NCI-H748 treated with DMSO at 0.1 percent for 48 hours (cell line): ENCODE measurements around the gene NKAIN2.

Experiments used
- DNase-seq: peaks from one replicate; lab custom pipeline; 2025; lab: John Stamatoyannopoulos, UW

NKAIN2 gene

DNA sequence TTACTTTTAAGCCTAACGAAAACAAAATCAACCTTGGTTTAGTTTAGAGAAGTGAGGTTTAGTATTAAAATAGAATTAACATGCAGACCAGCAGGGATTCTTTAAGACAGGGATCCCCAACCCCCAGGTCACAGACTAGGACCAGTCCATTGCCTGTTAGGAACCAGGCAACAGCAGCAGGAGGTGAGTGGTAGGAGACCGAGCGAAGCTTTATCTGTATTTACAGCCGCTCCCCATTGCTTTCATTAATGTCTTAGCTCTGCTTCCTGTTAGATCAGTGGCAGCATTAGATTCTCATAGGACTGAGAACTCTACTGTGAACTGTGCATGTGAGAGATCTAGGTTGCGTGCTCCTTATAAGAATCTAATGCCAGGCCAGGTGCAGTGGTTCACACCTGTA is 225.9 kb downstream of the NKAIN2 start:
- DNase-seq: no peak

DNA sequence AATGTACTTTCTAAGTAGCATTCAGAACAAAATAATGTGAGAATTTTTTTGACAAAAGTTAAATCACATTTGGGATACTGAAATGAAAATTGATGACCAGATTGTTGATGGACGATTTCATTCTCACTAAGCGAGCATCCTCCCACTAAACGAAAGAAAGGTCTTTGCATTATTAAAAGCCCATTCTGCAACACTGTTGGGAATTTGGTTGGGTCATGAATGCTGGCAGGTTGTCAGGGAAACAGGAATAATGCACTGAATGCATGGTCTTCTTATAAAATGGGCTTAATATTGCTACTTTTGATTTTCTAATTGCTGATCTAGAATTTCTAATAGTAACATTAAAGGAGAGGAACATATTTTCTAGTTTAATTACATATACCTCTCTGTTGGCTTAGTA is 229.8 kb downstream of the NKAIN2 start:
- peak; percentile 42 for DNase-seq

DNA sequence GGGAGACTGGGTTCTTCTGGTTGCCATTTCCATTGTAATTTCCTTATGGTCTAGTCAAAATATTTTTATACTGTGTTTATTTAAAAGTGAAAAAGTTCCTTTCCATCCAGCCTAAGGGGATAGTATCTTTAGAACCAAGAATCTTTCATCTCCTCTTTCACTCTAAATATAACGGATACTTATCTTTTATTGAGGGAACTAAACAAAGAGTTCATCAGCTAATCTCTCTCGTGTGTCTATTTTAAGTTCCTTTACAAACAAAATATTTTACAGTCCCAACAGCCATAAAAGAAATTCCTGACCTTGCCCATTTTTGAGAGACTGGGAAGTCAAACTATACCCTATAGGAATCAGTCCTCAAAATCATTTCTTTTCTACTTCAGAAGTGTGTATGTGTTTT is 232.7 kb downstream of the NKAIN2 start:
- no peak for DNase-seq

DNA sequence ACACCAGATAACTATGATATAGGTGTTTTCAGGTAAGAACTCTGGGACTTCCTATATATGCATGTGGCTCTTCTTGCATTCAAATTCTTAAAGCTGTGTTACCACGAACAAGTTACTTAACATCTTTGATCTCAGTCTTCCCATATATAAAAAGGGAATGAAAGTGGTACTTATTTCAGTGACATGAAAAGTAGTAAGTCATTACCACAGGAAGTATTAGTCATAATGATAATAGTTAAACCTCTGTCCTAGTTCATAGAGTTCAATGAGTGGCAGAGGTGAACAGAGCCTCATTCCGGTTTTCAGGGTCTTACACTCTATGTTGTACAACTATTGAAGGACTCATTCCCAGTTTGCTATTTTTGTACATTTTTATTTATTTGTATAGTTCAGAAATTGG is 237.0 kb downstream of the NKAIN2 start:
- peak; percentile 33 for DNase-seq

DNA sequence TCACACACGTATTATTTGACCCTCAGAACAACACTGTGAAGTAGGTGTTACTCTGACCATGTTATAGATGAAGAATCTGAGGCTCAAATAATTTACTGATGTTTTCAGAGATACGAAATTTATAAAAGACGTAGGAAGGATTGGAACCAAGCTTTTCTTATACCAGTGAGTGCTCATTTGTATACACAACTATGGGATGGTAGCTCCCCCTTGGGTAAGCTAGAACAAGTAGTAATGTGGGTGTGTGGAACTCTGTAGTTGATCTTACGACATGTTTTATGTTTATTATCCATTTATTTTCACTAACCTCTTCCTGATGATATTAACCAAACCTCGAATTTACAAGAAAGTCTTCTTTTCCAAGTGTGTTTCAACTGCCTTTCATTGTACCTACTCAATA is 248.5 kb downstream of the NKAIN2 start:
- no peak for DNase-seq

DNA sequence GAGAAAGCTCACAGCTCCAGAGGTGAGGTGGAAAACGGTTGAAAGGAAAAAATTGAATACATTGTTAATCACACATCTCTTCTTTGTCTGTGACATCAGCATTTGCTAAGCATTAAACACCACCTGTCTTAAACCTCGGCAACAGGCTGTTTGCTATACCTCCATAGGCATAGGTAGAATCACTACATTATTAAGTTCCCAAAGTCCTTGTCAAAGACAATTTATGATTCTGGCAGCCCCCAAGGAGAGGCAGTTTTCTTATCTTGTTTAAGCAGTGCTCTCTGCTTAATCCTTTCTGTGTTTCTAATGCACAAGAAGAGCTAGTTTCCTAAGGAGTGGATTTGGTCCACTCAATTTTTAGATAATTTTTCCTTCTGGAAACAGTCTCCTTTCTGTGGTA is 249.7 kb downstream of the NKAIN2 start:
- DNase-seq: no peak

DNA sequence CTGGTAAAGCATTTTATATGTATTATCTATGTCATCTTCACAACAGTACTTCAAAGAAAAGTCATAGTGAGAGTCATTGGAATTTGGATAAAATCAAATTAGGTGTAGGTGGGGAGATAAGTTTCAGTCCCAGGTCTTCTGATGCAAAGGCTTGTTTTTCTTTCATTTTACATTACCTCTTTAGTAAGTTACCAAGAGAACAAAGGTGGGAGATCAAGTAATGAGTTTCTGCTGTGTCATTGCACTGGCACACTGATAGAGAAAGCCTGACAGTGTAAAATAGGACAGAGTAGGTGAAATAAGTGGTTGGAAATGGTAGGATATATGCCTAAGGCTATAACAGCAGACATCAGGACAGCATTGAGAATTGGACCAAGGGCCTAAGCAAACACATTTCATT is 250.4 kb downstream of the NKAIN2 start:
- DNase-seq: peak; percentile 17

DNA sequence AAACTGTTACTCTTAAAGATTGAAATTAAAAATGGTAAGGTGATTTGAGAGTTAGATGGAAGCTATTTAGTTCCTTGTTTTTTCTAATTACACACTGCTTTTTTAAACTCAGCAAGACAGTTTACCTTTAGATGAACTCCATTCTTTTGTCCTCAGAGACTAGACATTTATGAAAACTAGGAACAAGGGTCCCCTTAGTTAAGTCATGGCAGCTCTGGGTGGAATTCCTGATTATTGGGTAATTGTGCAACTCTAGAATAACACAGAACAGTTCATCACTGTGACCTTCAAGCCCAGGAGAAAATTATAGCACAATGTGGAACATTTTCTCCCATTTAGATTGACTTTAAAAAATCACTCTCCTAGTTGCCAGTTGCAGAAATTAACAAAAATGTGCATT is 251.7 kb downstream of the NKAIN2 start:
- no peak for DNase-seq

DNA sequence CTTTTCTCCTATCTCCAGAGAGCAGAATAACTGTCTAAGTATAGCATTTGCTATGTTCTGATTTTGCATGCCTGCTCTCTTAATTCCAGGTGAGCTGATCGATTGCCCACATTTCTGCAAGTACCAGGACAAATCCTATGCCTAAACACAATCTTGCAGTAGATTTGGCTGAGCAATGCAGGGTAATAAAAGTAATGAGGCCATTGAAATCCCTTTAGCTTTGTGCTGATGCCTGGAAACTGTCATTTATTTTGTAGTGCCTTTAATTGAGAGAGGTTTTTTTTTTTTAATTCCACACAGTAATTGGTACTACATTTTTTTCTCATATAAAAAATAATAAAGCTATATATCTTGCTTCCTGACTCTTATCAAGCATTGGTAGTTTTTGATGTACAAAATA is 252.3 kb downstream of the NKAIN2 start:
- peak; percentile 86 for DNase-seq

DNA sequence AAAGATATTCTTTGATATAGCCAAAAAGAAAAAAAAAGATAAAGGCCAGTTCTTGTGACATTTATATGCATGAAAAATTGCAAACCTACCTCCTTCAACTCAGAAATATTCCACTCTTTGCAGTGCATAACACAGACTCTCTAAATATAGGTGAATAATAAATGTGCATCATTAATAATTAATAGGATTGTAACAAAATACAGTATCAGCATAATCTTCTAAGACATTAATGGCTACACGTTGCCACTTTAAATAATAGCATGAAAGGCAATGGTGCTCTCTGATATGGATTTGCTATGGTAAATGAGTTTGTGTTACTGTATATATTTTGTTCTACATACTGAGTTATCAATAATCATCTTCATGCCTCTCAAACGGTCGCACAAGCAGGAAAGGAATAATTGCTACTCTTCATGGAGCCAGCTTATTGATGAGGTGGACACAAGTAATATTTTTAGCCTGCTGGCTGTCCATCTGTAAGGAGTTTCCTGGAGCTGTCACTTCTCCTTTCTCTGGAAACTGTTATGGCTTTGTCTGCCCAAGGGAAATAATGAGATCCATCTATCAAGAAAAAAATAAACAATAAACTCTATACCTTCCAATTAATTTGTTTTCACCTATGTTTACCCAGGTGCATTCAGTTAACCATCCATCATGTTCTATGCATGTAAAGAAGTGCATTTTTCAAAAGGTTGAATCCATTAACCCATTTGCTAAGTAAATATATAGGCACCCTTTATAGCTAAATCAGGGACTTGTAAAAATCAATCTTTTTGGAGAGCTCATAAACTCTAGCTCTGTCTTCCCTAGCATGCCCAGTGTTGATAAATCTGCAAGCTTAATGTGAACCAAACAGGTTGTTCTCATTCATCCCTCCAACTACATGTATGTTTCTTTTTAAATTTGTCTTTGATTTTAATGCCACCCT is 253.0 kb downstream of the NKAIN2 start:
- DNase-seq: peak; percentile 99

DNA sequence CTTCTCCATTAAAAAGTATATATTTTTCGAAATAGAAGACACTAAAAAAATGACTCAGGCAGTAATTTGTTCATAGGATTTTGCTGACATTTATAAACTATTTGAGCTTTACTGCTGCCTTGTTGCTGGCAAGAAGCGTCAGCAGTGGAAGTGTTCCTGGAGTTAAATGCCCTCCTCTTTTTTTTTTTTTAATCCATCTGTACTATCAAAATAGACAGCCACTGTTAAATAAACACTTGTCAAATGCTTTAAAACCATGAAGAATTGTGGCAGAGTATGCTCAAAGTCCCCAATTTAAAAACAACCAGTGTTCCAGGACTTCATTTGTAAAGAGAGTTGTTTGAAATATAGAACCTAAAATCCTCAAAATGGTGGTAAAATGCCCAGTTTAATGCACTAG is 253.8 kb downstream of the NKAIN2 start:
- peak; percentile 85 for DNase-seq

DNA sequence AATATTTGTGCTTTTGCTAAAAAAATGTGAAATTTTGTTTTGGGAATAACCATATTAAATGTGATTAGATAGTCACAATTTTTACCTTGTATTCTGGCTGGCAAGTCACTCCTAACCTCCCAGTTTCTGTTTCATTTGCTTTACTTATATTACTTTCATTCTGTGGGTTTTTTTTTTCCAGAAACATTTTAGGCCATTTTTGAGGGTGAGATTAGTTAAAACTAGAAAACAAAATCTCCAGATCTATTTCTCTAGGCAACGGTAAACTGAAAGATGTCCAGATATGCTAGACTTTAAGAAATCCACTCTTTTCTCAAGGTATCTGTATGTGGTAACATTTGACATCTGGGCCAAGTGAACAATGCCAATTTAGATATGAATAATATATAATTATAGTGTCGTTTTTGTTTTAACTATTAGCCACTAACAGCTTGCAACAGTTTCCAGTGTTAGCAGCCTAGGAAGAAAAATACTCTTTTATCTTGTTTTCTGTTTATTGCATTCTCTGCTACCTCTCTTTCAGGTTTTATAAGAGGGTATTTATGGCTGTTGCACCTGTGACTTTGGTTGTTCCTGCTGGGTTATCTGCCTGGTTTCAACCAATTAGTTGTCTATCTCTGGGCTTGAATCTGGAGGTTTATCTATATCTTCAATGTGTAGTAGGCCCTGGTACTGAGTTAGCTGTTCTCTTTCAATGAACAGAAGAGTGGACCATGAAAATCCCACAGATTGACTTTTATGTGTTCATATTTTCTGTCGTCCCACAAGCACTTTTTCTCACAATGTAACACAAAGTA is 260.9 kb downstream of the NKAIN2 start:
- DNase-seq: no peak

DNA sequence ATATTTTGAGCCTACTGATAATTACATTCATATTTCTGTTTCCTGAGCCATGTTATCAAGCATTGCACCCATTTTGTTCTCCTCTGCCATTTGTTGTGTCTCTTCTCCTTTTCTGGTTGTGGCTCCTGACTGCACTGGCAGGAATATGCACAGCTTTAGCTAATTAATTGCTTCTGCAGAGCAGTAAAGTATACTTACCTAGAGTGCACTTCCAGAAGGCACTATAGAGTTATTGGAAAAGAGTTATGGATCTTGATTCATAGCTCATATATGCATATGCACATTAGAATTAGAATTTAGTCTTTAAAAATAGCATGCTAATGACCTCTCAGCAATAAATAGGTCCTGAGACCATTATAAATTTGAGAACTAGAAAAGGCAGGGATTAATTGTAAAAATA is 262.6 kb downstream of the NKAIN2 start:
- DNase-seq: no peak

DNA sequence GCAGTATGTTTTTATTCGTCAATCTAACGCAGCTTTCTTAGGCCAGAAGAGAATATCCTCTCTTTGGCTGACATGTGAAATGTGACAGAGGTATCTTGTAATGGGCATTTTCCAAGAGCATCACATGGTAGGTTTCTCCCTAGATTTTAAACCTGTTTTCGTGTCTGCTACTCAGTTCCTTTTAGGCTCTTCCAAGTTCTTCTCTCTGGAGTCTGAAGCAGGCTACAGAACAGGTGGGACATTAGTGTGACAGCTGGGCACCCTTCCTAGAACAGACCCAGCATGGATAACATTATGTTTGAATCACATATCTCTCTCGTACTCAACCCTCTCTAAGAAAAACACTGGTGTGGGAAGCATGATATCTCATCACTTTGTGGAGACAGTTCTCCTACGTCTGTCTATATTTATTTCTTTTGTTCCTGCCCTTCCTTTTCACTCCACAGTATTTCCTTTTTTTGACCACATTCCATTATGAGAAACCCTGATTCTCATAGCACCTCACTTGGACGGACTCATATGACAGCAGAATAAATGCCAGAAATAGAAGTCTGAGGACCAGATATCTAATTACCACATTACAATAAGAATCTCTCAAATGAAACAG is 263.4 kb downstream of the NKAIN2 start:
- DNase-seq: no peak

DNA sequence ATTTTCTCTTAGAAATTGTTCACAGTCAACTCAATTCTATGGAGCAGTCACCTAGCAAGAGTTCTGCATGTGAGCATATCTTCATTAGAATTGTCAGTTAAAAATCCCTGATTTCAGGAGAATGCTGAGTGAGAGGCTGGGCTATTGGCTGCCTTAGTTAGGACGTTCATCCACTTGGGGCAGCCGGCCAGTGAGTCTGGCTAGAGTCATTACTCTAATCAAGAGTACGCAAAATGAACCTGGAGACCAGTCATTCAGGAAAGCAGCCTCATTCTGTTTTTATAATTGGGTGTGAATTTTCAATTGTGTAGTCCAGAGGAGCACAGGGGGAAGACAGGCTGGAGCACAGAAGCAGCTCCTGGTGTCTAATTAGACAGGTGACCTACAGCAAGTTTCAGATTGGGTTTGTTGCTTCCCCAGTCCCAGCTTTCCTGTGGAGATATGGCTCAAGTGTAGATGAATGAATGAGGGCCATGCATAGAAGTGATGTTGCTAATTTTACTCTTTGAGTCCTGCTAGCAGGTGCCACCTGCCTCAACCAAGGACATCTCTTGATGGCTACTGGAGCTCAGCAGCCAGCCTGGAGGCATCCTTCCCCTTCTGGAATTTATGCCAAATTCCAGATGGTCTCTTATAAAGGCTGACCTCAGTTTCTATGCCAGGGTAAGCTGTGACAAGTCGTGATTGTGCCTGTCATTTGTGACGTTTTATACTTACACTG is 265.7 kb downstream of the NKAIN2 start:
- DNase-seq: no peak

DNA sequence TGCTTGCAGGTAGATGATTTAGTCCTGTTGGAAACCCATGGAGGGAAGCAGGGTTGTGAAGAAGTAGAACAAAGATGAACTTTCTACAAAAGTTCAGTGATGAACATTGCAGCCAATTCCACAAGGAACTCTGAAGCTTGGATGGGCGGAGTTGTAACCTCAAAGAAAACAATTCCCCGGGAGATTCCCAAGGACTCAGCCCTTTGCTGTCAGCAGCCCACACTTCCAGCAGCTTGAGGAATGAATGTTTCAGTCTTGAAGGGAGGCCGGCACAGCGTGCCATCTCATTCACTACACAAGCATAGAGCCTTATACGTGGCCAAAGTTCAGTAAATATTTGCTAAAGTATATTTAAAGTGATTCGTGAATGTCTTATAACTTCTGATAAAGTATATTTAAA is 269.4 kb downstream of the NKAIN2 start:
- DNase-seq: no peak

DNA sequence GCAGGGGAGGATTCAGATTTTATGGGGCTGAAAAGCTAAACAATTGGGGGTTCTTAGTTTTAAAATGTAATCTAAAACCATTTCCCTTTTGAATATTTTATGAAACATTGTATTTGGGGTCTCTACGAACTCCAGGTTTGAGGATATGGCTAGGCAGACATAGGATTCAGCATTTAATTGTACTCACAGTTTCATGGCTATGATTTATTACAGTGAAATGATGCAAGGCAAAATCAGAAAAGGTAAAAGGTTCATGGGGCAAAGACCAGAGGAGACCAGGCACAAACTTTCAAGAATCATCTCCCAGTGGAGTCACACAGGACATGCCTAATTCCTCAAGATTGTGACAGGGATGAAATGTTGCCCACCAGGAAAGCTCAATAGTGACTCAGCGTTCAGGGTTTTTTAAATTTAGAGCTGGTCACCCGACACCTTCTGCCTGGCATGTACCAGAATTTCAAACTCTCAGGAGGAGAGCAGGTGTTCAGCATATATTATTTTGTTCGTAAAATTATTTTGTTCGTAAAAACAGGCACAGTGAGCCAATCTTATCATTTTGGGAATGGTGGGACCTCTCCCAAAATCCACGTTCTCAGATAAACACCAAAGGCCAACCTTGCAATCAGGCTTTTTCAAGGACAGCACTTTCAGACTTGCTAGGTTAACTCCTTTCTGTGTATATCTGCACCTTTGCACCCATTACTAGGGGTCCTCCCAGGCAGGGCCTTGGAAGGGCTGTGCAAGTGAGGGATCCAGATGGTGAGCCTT is 270.3 kb downstream of the NKAIN2 start:
- DNase-seq: no peak

DNA sequence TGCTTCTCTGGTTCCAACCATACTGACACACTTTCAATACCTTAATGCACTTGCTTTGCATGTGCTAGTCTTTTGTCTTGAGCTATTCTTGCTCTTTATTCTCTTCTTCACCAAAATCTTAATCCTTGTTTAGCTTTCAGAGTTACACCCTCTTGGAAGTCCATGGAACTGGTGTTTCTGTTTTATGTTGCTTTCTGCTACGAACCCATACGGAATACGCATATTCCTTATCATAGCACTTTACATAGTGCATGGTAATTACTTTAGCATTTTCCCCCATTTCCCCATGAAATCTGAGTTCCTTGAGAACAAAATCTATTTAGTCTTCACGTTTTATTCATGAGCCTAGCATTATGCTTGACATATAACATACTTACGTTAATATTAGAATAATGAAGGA is 270.9 kb downstream of the NKAIN2 start:
- DNase-seq: no peak

DNA sequence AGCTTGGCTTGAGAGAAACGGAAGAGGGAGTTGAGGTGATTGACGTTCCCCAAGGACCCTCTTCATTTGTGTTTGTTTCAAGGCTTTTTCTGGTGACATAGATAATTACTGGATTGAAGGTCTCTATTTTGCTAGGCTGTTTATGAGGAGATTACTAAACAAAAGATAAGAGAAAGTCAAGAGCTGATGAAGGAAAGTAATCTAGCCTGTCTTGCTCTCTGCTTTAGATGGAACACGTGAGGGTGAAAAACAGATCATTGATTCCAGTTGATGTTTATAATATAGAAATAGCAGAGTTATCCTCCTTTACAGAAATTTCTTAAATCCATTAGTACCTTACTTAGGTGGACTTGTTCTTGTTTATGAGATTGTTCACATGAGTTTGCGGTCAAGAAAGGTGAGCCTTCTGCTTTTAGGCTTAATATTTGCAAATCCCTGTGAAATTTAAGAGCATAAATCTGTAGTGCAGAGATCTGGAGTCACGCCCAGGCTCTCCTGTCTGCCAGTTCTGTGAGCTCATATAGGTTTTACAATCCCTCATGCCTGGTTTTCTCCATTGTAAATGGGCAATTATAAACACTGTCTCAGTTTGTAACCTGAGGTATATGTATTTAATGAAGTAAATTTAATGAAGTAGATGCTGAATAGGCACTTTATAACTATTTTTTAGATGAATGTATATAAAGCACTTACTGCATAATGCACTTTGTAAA is 272.8 kb downstream of the NKAIN2 start:
- DNase-seq: no peak

DNA sequence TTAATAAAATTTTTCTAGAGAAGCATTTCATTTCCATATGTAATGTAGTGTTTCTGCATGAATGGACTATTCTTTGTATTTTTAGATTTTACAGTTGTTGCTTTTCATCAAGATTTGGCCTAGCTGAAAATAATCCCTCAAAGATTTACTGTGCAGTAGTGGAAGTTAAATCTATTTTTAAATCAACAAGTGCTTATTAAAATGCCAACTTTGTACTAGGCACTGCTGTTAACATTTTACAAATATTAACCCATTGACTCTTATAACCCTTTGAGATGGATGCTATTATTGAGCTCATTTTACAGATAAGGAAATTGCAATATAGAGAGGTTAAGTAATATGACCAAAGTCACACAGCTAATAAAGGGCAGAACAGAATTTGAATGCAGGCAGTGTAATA is 274.5 kb downstream of the NKAIN2 start:
- no peak for DNase-seq

DNA sequence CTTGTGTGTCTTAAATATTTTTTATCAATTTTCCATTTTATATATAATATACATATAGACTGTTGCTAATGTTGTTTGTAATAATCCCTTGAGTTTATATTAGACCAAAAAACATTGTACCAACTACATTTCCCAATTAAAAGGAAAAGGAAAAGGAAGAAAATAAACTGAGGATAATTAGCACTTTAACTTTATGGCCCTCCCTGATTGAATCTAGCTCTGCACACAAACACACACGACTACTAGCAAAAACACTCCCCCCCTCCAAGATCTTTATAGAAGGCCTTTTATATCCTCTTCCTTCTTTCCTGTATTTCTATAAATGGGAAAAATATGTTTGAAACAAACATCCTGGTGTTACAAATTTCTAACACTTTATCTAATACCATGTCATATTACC is 276.8 kb downstream of the NKAIN2 start:
- DNase-seq: no peak
